Uterus (tissue), 2 donors: Measurements from ENCODE around the gene KSR2.

Source experiments
- CTCF ChIP-seq, 4 experiments: fragments of 200-600 bp in 2 of 4; fragments of 450-650 bp in 2 of 4; sonication (generic) in 2 of 4; IDR thresholded peaks; one replicate each; pipeline ENCODE4 v1.5.1; 2016 to 2019; ENCODE audit warnings: antibody characterized with exemption in 4 of 4, mild to moderate bottlenecking in 2 of 4, moderate library complexity in 1 of 4
- POLR2A ChIP-seq, 2 donors: fragments of 450-650 bp; IDR thresholded peaks; one replicate each; pipeline ENCODE4 v1.6.1; 2016; ENCODE audit warnings: antibody characterized with exemption in 2 of 2, mild to moderate bottlenecking in 1 of 2, moderate library complexity in 1 of 2

- no peak for TF ChIP-seq POLR2A (IDR thresholded peaks at IDR 0.05)
- TF ChIP-seq CTCF (IDR thresholded peaks at IDR 0.05) = no peak
These were observed 124.5 kb downstream of the KSR2 start for GRCh38 chr12:117844114-117844830.
